Common myeloid progenitor, CD34-positive (primary cell): Measurements from ENCODE around the gene DUS3L.
A peak's percentile ranks its signal among the peaks of the same experiment; 100 is the strongest.

Experiments used
- CTCF ChIA-PET: fragments of 350-600 bp; sonication (Branson Sonifier 250); formaldehyde crosslinking; loops from one replicate; lab custom pipeline; 2021; ENCODE audit warnings: antibody characterized with exemption; lab: Charles Lee
- POLR2A ChIA-PET: fragments of 350-600 bp; sonication (Branson Sonifier 250); formaldehyde crosslinking; loops from one replicate; lab custom pipeline; 2021; ENCODE audit warnings: antibody characterized with exemption; lab: Charles Lee
- DNase-seq, 3 donors: peaks; one replicate each; pipeline versions ENCODE4 v3.0.0 to v3.0.0-alpha.2; 2013
- H3K27ac ChIP-seq, 2 experiments: 1 replicate in 1 of 2; 2 replicates in 1 of 2; pipeline ENCODE4 v1.7.0; 2013; ENCODE audit warnings: inconsistent platforms in 2 of 2, low read length in 2 of 2, mild to moderate bottlenecking in 2 of 2, low read depth in 1 of 2, moderate library complexity in 1 of 2; ENCODE audit not compliant: severe bottlenecking in 2 of 2, insufficient read depth in 1 of 2, poor library complexity in 1 of 2
- H3K27me3 ChIP-seq, 5 experiments: replicated peaks in 2 of 5; 1 replicate in 3 of 5; 2 replicates in 2 of 5; pipeline versions ENCODE4 v1.6.1 to v1.7.0; 2013; ENCODE audit warnings: low read length in 4 of 5, mild to moderate bottlenecking in 2 of 5, moderate library complexity in 2 of 5, inconsistent platforms in 1 of 5; ENCODE audit not compliant: insufficient read depth in 5 of 5, control insufficient read depth in 4 of 5
- H3K36me3 ChIP-seq, 4 experiments: 1 replicate in 2 of 4; 2 replicates in 2 of 4; pipeline versions ENCODE4 v1.6.1 to v1.7.0; 2013; ENCODE audit warnings: low read length in 3 of 4, control low read depth in 1 of 4, mild to moderate bottlenecking in 1 of 4; ENCODE audit not compliant: control insufficient read depth in 4 of 4, insufficient read depth in 4 of 4
- H3K4me1 ChIP-seq, 4 experiments: 1 replicate in 3 of 4; 2 replicates in 1 of 4; pipeline versions ENCODE4 v1.6.1 to v1.7.1; 2013; ENCODE audit warnings: low read length in 3 of 4, mild to moderate bottlenecking in 3 of 4, control low read depth in 1 of 4, inconsistent platforms in 1 of 4, moderate library complexity in 1 of 4; ENCODE audit not compliant: control insufficient read depth in 4 of 4, insufficient read depth in 4 of 4; ENCODE audit errors: control extremely low read depth in 1 of 4
- H3K4me3 ChIP-seq, 7 experiments: 1 replicate in 4 of 7; 2 replicates in 3 of 7; pipeline versions ENCODE4 v1.5.1 to v1.7.0; 2013; ENCODE audit warnings: mild to moderate bottlenecking in 7 of 7, low read length in 6 of 7, moderate library complexity in 6 of 7, inconsistent platforms in 2 of 7, low read depth in 2 of 7, control low read depth in 1 of 7; ENCODE audit not compliant: insufficient read depth in 4 of 7, control insufficient read depth in 1 of 7; ENCODE audit errors: extremely low read depth in 1 of 7
- H3K9me3 ChIP-seq, 5 experiments: 1 replicate in 4 of 5; 2 replicates in 1 of 5; pipeline versions ENCODE4 v1.6.1 to v1.7.1; 2013; ENCODE audit warnings: low read length in 4 of 5, mild to moderate bottlenecking in 2 of 5, inconsistent platforms in 1 of 5, low read depth in 1 of 5, moderate library complexity in 1 of 5; ENCODE audit not compliant: control insufficient read depth in 4 of 5, insufficient read depth in 2 of 5; ENCODE audit errors: control extremely low read depth in 1 of 5
- WGBS: methylation state at CpG from one replicate; pipeline ENCODE4 v1.1.5; 2013; ENCODE audit not compliant: insufficient coverage; 5-methylcytosine and 5-hydroxymethylcytosine counted together

DUS3L gene

DNA sequence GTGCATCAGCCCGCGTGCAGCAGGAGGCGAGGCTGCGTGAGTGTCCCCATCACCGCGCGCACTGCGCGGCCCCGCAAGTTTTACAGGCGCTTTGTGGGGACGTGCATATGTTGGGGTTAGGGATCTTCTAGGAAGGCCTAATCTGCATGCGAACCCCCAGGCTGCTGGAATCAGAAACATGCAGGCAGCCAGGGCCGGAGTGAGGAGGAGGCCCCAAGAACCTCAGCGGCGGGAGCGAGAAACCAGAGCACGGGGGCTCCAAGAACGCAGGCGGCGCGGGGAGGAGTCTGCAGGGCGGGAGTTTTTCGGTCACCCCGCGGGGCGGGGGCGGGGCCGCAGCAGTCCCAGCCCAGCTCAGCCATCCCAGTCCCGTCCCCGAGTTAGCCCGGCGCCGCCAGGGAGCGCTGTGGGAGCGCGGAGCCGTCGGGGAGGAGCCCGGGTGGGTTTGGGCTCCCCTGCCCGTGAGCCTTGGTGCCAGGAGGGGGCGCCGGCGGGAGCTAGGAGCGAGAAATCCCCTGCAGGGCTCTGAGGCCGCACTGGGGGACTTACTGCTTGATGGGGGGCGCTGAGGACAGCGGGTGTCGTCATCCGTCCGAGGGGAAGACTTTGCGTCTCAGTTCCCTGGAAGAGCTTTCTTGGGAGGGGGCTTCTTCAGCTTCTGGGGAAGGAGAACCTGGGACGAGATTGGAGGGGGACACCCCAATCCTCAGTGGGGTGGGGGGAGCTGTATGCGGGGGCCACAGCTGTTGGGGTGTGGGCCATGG is 13.0 kb upstream of the DUS3L start:
- POLR2A ChIA-PET, result interaction anchor here (1.1 to 1.6 kb wide), 3 partner anchors 25 to 100 kb away, joined by 3 to 13 read pairs (median 3); partner anchors contain the start of gene NDUFA11

DNA sequence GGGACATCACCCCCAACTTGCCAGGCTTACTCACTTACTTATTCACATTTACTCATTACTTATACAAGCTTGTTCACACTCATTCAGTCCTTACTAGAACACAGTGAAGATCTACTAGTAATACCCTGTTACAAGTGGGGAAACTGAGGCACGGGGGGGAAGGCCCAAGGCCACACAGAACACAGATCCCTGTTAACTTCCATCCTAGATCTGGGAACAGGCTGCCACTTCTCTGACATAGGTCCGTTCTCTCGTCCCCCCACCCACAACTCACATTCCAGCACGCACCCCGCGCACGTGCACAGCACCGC is 12.4 kb upstream of the DUS3L start:
- 11% methylated on average over 7 of the region's 8 CpGs for WGBS
- H3K27ac ChIP-seq, result no peak overlapping the region
- ChIA-PET POLR2A (interaction anchor here (1.1 to 1.6 kb wide), 3 partner anchors 25 to 100 kb away, joined by 3 to 13 read pairs (median 3); partner anchors contain the start of gene NDUFA11), CTCF (interaction anchor here (0.8 to 3.4 kb wide), 34 partner anchors 9 to 244 kb away, joined by 3 to 35 read pairs (median 4); partner anchors contain the start of genes DUS3L, FUT5, FUT6 and NDUFA11)
- H3K4me1 ChIP-seq, result peaks cover 0 to 61% (median 33%) of the 10 kb centered on the region in 4 experiments
- H3K27me3 ChIP-seq, result peaks cover 0 to 21% (median 10%) of the 10 kb centered on the region in 5 experiments
- peak overlapping the region in 5 of 7 experiments; percentile 31 to 69 (median 53) for H3K4me3 ChIP-seq
- H3K36me3 ChIP-seq, result no peaks in the 10 kb centered on the region
- H3K9me3 ChIP-seq, result no peaks in the 10 kb centered on the region
- no peak for DNase-seq

More for the DNA sequence above, 13.0 kb upstream of the DUS3L start:
- Histone ChIP-seq H3K36me3 (no peaks in the 10 kb centered on the region), H3K27me3 (peaks cover 0 to 21% (median 10%) of the 10 kb centered on the region in 5 experiments), H3K9me3 (no peaks in the 10 kb centered on the region), H3K4me3 (peak overlapping the region in 5 of 7 experiments; percentile 31 to 69 (median 53)), H3K4me1 (peaks cover 0 to 56% (median 30%) of the 10 kb centered on the region in 4 experiments), H3K27ac (no peak overlapping the region)
- CTCF ChIA-PET, result interaction anchor here (0.8 to 3.4 kb wide), 36 partner anchors 9 to 244 kb away, joined by 3 to 35 read pairs (median 4); partner anchors contain the start of genes DUS3L, FUT5, FUT6 and NDUFA11
- DNase-seq, result peak; percentile 93 to 96 (median 94)
- 2% methylated on average over 48 of the region's 54 CpGs for WGBS

DNA sequence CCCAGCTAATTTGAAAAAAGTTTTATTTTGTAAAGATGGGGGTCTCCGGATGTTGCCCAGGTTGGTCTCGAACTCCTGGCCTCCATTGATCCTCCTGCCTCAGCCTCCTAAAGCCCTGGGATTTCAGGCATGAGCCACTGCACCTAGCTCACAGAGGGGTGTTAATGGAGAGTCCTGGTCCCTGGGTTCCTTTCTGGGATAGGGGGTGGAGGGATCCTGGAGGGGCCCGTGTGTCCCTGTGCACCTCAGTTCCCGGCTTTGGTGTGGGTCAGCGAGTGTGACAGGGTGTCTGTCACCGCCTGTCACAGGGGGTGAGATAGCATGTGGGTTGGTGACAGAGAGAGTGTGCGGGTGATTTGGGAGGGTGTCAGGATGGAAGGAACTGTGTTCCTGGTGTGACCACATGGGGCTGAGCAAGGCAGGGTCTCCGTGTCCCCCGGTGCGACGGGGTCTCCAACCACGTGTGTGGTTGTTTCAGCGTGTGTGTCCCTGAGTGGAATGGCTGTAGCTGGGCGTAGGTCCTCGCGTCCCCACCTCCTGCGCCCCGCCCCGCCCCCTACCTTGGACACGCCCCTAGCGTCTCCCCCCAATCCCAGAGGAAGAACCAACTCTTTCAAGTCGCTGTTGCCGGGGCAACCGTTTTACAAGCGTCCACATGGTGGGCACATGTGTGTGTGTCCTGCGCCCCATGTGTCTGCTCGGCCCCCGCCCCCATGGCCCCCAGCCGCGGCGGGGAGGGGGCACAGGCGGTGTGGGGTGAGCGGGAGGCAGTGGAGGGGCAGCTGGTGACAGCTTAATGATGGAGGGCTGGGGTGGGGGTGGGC is 11.0 kb upstream of the DUS3L start:
- peaks cover 0 to 68% (median 33%) of the 10 kb centered on the region in 4 experiments for H3K4me1 ChIP-seq
- peak in 2 of 3 donors; percentile 58 to 69 for DNase-seq
- peak overlapping the region in 3 of 7 experiments; percentile 8 to 59 (median 20) for H3K4me3 ChIP-seq
- peaks cover 0 to 21% (median 10%) of the 10 kb centered on the region in 5 experiments for H3K27me3 ChIP-seq
- no peaks in the 10 kb centered on the region for H3K36me3 ChIP-seq
- H3K9me3 ChIP-seq, result no peaks in the 10 kb centered on the region
- ChIA-PET CTCF (interaction anchor here (1.2 to 3.4 kb wide), 5 partner anchors 11 to 221 kb away, joined by 3 to 14 read pairs (median 4); partner anchors contain the start of gene DUS3L), POLR2A (interaction anchor here (0.6 kb wide), 1 partner anchor 74 kb away, joined by 5 read pairs; no protein-coding TSS in a partner anchor)
- no peak overlapping the region for H3K27ac ChIP-seq
- WGBS, result 24% methylated on average over 14 of the region's 33 CpGs

DNA sequence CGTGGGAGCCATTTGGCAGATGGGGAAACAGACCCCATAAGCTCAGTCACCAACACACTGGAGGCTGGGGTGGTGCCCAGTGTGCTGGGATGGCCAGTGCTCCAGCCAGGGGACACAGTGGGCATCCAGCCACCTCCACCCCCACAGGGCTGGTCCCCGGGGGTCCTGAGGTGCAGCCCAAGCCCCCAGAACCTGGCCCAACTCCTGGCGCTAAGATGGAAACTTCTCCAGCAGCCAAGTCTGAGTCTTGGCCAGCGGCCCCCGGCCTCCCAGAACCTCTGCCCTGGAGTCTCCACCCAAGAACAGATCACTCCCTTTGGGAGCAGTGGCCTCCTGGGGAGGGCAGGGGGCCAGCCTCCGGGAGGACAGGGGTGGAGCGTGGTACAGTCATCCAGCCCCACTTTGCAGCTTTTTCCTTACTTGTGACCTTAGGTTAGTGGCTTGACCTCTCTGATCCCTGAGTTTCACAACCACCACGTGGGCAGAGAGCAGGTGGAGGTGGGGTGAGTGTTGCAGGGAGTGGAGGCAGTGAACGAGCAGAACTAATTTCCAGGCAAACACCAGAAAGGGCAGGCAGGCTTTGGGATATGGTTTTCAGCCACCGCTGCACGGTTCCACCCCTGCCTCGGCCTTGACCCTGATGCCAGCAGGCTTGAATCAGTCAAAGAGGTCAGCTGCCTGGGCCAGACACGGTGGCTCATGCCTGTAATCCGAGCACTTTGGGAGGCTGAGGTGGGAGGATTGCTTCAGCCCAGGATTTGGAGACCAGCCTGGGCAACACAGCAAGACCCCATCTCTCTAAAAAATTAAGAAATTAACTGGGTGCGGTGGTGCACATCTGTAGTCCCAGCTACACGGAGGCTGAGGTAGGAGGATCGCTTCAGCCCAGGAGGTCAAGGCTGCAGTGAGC is 9.7 kb upstream of the DUS3L start:
- CTCF ChIA-PET, result interaction anchor here (1.2 to 1.4 kb wide), 4 partner anchors 10 to 91 kb away, joined by 3 to 5 read pairs (median 4); partner anchors contain the start of gene DUS3L

DNA sequence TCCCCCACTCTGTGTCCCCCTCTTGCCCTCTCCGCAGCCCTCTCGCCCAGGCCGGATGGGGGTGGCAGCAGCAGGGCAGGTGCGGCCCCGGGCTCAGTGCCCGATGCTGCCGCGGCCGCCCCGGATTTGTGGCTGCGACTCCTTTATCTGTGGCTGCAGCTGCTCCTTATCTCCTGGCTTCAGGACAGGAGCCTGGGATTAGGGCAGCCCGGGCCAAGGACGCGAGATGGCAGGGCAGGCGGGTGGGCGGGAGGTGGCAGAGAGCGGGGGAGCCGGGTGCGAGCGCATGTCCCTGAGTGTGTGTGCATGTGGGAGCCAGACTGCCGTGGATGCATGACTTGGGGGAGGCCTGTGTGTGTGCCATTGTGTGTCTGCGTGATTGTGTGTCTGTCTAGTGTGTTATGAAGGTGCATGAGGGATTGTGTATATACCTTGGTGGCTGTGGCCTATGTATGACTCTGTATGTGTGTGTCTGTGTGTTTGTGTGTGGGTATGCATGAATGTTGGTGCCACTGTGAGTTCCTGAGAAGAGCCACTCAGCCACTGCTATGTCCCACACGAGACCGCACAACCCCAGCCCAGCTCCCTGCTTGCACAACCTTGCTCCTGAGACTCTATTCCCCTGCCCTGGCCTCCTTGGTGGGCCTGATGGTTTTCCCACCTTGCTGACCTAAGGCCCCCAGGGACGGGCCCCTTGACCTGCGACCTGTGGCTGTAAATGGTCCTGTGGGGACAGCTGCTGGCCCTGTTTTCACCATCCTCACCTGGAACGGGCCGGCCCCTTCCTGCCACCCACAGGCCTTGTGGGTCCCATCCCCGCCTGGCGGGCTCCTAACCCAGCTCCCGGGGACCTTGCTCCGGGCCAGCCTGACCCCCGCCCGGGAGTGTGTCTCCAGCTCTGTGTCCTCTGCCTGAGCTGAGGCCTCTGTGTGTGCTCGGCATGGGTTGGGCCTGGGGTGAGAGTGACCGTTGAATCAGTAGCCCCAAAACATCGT is 8.6 kb upstream of the DUS3L start:
- 51% methylated on average over 35 of the region's 37 CpGs for WGBS
- POLR2A ChIA-PET, result interaction anchor here (1.6 kb wide), 1 partner anchor 29 kb away, joined by 5 read pairs; no protein-coding TSS in a partner anchor
- Histone ChIP-seq H3K27me3 (peaks cover 0 to 5% (median 0%) of the 10 kb centered on the region in 5 experiments), H3K36me3 (no peaks in the 10 kb centered on the region), H3K4me3 (peak overlapping the region in 1 of 7 experiments; percentile 28), H3K4me1 (peaks cover 0 to 61% (median 28%) of the 10 kb centered on the region in 4 experiments), H3K27ac (no peak overlapping the region), H3K9me3 (no peaks in the 10 kb centered on the region)
- DNase-seq, result peak; percentile 89 to 96 (median 93)
- CTCF ChIA-PET, result no interaction called here

More for the DNA sequence above, 9.7 kb upstream of the DUS3L start:
- no peaks in the 10 kb centered on the region for H3K36me3 ChIP-seq
- WGBS, result 92% methylated on average over 14 of the region's 17 CpGs
- peaks cover 0 to 66% (median 32%) of the 10 kb centered on the region in 4 experiments for H3K4me1 ChIP-seq
- no peak overlapping the region for H3K27ac ChIP-seq
- POLR2A ChIA-PET, result interaction anchor here (1.6 kb wide), 1 partner anchor 28 kb away, joined by 5 read pairs; no protein-coding TSS in a partner anchor
- peaks cover 0 to 12% (median 2%) of the 10 kb centered on the region in 5 experiments for H3K27me3 ChIP-seq
- H3K9me3 ChIP-seq, result no peaks in the 10 kb centered on the region
- no peak for DNase-seq
- H3K4me3 ChIP-seq, result no peak overlapping the region
